Midbrain (tissue), 1 donor: ENCODE measurements around the gene ABCD4.

Experiments
- DNase-seq: peaks from one replicate; lab custom pipeline; 2025; lab: John Stamatoyannopoulos, UW

Gene ABCD4

GRCh38 chr14:74302152-74302628, 544 bp downstream of the ABCD4 start:
- DNase-seq: peak; percentile 60

DNA sequence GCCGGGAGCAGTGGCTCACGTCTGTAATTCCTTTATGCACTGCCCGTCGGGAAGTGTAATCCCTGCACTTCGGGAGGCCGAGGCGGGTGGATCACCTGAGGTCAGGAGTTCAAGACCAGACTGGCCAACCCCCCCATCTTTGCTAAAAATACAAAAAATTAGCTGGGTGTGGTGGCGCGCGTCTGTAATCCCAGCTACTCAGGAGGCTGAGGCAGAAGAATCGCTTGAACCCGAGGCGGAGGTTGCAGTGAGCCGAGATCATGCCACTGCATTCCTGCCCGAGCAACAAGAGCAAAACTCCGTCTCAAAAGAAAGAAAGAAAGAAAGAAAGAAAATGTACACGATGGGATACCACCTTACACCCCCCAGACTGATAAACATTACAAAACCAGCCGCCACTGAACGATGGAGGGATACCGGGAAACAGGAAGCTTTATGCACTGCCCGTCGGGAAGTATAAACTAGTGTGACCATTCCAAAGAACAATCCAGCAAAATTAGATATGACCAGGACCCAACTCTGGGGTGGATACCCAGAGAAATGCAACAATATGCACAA, 1.1 kb downstream of the ABCD4 start:
- no peak for DNase-seq

- peak; percentile 9 for DNase-seq
Observed at GRCh38 chr14:74299061-74299545, 3.6 kb downstream of the ABCD4 start.

- no peak for DNase-seq
Observed at GRCh38 chr14:74297986-74298385, 4.7 kb downstream of the ABCD4 start.

DNA sequence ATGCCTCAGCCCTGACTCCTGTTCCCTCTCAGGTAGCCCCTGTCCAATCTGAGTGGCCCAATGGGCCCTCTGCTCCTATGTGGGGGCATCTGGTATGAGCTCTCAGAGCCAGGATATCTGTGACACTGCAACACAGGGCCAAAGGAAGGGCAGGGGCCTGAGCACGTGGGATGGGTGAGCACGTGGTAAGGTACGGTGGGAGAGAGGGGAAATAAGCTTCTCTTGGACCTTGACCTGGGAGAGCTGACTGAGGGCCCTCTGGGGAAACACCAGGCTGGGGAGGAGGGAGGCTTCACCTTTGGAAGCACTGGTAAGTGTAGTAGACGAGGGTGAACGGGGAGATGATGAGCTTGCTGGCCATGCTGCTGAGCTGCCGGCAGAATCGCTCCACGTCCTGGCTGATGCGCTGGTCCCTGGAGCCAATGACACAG, 6.7 kb downstream of the ABCD4 start:
- DNase-seq: no peak

- DNase-seq: no peak
Observed at GRCh38 chr14:74293606-74294005, 9.1 kb downstream of the ABCD4 start.

DNA sequence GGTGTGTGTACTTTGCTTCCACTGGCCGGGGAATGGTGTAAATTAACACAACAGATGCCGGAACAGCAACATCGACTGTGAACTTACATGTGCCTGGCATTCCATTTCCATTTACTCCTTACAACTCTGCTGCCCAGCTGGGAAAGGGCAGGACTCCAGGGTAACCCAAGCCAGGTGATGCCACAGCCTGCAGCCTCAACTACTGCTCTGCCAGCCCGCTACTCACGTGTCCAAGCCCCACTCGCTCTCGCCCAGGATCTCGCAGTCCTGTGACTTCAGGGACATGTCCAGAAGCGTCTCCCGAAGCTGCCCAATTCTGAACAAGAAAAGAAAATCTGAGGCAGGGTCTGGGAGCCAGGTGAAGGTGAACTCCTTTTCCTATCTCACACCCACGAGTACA, 10.7 kb downstream of the ABCD4 start:
- DNase-seq: no peak

GRCh38 chr14:74290415-74290814, 12.3 kb downstream of the ABCD4 start:
- no peak for DNase-seq

GRCh38 chr14:74289801-74290200, 12.9 kb downstream of the ABCD4 start:
- no peak for DNase-seq

DNA sequence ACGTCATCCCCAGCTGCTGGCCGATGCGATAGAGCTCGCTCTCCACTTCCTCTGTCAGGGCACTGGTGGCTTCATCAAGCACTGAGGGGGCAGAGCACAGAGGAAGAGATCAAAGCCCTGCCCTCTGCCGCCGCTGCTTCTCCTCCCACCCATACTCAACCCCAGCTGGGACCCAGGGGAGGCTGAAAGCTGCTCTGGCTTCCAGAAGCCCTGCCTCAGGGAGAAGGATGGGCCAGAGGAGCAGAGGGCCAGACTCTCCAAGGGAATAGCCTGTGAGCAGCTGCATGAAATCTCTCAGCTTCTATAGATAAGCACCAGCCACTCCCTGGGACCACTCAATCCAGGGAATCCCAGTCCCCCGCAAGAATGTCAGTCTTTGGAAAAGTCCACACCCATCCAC, 16.0 kb downstream of the ABCD4 start:
- no peak for DNase-seq

- DNase-seq: peak; percentile 44
Observed at GRCh38 chr14:74281069-74281468, 21.7 kb downstream of the ABCD4 start.

DNA sequence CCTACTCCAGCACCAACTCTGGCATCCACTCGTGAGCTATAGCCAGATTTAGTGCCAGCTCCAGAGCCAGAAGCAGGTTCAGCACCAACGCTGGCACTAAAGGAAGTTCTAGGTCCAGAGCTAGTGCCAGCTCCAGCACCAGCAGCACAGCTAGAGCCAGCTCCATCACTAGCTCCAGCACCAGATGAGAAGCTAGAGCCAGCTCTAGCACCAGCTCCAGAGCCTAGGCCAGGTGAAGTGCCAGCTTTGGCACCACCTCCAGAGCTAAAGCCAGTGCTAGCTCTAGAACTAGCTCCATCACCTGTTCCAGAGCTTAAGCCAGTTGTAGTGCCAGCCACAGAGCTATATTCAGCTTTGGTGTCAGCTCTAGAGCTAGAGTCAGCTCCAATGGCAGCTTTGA, 24.7 kb downstream of the ABCD4 start:
- DNase-seq: no peak

DNA sequence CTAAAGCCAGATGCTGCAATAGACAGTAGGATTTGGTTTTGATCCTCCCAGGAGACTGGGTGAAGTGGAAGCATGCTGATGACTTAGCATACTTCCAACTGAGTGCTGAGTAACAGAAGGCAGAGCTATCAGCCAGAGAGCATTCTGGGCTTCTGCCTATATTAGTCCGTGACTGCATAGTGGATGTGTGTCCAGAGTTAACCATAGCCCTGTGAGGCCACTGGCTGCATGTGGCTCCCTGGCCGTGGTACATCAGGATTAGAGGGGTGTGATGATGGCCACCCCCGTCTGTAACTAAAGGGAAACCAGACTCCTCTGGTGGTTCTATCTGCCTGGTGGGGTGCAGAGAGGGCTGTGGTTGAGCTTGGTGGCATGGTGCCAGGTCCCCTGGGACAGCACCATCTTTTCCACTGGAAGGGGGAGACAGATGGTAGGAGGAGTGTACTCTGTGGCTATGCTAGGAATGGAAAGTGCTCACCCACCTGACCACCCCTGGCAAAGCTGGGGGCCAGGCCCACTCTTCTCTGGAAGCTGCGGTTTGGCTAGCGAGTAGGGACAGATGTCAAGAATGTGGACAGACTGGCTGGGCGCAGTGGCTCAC, 27.4 kb downstream of the ABCD4 start:
- DNase-seq: no peak

DNA sequence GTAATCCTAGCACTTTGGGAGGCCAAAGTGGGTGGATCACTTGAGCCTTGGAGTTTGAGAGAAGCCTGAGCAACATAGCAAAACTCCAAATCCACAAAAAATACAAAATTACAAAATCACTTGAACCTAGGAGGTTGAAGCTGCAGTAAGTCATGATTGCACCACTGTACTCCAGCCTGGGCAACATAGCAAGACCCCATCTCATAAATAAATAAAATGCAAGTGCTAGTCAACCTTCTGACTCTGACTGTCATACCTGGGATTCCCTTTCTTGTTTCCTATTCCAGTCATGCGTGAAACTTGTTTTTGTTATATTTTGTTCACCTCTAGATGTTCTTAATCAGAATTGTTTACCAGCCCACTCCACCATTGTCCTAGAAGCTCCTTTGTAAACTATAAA, 31.4 kb downstream of the ABCD4 start:
- no peak for DNase-seq

DNA sequence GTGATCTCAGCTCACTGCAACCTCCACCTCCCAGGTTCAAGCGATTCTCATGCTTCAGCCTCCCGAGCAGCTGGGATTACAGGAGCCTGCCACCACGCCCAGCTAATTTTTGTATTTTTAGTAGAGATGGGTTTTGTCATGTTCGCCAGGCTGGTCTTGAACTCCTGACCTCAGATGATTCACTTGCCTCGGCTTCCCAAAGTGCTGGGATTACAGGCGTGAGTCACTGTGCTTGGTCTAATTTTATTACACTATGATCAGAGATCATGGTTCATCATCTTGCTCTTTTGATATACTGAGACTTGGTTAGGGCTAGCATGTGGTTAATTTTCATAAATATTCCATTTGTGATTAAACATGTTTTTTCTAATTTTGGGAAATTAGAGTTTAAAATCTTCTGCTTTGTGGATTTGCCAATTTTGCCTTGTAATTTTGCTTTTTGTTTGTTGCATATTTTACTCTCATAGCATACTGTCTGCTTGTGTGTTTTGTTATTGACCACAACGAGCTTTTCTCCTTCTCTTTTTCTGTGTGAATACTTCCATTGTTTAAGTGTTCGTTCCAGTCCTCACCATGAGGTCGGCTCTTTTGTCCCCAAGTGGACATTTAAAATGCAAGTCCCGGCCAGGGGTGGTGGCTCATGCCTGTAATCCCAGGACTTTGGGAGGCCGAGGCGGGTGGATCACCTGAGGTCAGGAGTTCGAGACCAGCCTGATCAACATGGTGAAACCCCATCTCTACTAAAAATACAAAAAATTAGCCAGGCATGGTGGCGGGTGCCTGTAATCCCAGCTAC, 32.2 kb downstream of the ABCD4 start:
- peak; percentile 74 for DNase-seq

DNA sequence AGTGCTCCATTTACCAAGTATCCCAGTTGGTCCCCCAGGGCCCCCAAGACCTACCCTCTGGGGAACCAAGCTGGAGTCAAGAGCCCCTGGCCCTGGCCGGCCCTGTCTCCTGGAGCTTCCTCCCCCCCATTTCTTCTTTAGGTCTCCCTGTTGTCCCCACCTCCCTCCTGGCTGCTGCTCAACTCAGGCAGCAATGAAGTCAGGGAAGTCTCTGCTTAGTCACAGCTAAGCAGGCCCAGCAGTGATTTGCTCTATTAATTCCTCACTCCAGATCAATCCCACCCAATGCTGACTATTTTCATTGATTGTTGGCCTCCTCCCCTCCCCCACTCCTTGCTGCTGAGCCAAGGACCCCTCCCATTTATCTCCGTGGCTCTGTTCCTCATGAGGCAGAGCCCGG, 35.1 kb downstream of the ABCD4 start:
- DNase-seq: no peak

GRCh38 chr14:74265301-74265965, 37.3 kb downstream of the ABCD4 start:
- DNase-seq: no peak

- DNase-seq: no peak
Observed at GRCh38 chr14:74263921-74264320, 38.8 kb downstream of the ABCD4 start.

- no peak for DNase-seq
Observed at GRCh38 chr14:74263181-74263580, 39.6 kb downstream of the ABCD4 start.

DNA sequence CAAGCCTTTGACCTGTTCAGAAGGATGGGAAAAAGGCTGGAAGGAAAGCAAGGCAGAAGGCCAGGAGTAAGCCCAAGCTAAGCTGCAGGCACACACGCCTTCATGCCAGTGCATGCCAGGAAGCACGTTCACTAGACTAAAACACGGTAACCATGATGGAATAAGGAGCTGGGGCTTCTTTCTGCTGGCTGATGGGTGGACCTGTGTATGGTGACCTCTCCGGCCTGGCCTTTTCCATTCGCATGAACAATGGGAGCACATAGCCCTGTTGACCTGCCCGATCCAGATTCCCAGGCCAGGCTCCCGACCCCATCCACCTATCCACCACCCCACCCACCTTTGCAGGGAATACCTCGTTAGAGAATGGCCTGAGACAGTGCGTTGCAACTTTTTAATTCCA, 40.7 kb downstream of the ABCD4 start:
- no peak for DNase-seq

DNA sequence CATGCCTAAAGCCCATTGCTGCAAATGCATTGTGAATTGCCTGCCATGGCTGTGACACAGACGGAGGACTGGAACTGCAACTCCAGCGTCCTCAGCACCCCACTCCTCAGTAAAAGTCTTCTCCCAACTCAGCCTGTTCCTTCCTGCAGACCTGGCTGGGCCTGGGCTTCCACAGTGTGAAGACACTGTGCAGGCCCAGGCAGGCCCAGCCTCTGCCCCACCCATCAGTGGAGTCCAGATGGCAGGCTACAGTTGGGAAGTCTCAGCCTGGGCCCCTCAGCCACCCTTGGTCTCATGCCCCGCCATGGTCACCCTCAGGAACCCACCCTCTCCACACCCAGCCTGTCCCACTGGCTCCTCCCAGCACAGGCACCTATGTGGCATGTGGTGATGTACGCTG, 41.4 kb downstream of the ABCD4 start:
- no peak for DNase-seq

- DNase-seq: no peak
Observed at GRCh38 chr14:74260525-74261233, 42.1 kb downstream of the ABCD4 start.
